Mucosa of stomach (tissue), 1 donor: ENCODE data around the gene CLECL1.
"Not testable (repeated sequence)": the region's sequence is repeated elsewhere in the genome, so short reads cannot be mapped to it uniquely, and the experiment has no call there.

Source experiments
- H3K27me3 ChIP-seq: one replicate; pipeline ENCODE4 v1.7.0; 2013; ENCODE audit warnings: mild to moderate bottlenecking, low read length; ENCODE audit not compliant: control insufficient read depth, insufficient read depth
- H3K36me3 ChIP-seq: one replicate; pipeline ENCODE4 v1.7.0; 2013; ENCODE audit warnings: low read length; ENCODE audit not compliant: control insufficient read depth, insufficient read depth
- H3K4me1 ChIP-seq: one replicate; pipeline ENCODE4 v1.7.0; 2013; ENCODE audit warnings: mild to moderate bottlenecking, low read length; ENCODE audit not compliant: control insufficient read depth, insufficient read depth
- H3K4me3 ChIP-seq: one replicate; pipeline ENCODE4 v1.7.0; 2013; ENCODE audit warnings: low read length
- H3K9ac ChIP-seq: one replicate; pipeline ENCODE4 v1.7.0; 2013; ENCODE audit warnings: mild to moderate bottlenecking, low read length, moderate library complexity
- H3K9me3 ChIP-seq: one replicate; pipeline ENCODE4 v1.7.0; 2013; ENCODE audit warnings: mild to moderate bottlenecking, low read length, moderate library complexity; ENCODE audit not compliant: control insufficient read depth
- donor health status: Pancreatic carcinoma.

The CLECL1 gene

DNA sequence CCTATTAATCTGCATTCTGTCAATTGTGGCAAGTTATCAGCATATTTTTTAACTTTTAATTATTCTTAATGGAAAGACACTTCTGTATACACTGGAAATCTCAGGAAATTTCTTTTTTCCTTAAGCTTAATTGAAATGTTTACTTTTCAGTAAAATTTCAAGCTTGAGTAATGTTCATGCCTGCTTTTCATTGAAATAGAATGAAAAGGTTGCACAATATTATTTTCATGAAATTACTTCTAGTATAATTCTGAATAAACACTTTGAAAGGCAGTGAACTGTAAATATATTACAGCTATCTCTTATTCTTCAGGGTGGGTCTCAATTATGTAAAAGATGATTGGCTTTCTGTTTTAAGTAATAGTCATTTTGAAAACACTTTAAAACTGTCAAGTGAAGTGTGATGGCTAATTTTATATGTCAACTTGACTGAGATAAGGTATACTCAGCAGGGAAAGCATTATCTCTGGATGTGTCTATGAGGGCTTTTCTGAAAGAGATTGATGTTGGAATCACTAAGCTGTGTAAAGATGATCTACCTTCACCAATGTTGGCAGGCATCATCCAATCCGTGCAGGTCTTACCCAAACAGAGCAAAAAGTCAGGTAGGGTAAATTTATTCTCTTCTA, 33.5 kb downstream of the CLECL1 start:
- no peaks in the 10 kb centered on the region for H3K9me3 ChIP-seq
- no peak overlapping the region for H3K9ac ChIP-seq
- H3K36me3 ChIP-seq: no peaks in the 10 kb centered on the region
- no peaks in the 10 kb centered on the region for H3K27me3 ChIP-seq
- H3K4me3 ChIP-seq: no peak overlapping the region
- peaks cover 6% of the 10 kb centered on the region for H3K4me1 ChIP-seq

DNA sequence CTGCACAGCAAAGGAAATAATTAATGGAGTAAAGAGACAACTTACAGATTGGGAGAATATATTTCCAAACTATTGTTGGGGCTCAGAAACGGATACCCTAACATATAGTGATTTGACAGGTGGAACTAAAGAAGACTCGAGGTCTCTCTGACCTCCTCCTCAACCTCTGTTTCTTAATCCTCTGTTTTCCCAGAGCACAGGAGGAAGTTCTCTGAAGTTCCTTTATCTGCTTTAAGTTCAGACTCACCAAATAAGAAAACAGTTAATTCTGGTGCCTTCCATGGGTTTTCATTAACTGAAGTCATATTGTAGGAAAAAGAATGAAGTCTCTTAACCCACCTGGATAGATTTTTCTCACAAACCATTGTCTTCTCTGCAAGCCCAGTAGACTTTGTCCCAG, 34.2 kb downstream of the CLECL1 start:
- H3K4me3 ChIP-seq: no peak overlapping the region
- no peaks in the 10 kb centered on the region for H3K9me3 ChIP-seq
- no peaks in the 10 kb centered on the region for H3K36me3 ChIP-seq
- no peaks in the 10 kb centered on the region for H3K27me3 ChIP-seq
- peaks cover 6% of the 10 kb centered on the region for H3K4me1 ChIP-seq
- H3K9ac ChIP-seq: no peak overlapping the region

DNA sequence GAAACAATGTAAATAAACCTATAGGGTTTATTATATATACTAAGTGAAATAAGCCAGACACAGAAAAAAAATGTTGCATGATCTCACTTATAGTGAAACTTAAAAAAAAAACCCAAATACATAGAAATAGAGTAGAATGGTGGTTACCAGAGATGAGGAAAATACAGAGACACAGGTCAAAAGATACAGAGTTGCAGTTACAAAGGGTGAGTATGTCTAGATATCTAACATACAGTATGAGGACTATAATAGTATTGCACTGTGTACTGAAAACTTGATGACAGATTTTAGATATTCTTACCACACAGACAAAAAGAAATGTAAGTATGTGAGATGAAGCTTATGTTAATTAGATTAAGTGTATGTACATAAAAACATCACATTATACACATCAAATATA, 35.3 kb downstream of the CLECL1 start:
- Histone ChIP-seq H3K9ac (no peak overlapping the region), H3K36me3 (no peaks in the 10 kb centered on the region), H3K4me3 (no peak overlapping the region), H3K9me3 (no peaks in the 10 kb centered on the region), H3K4me1 (peaks cover 6% of the 10 kb centered on the region), H3K27me3 (no peaks in the 10 kb centered on the region)

DNA sequence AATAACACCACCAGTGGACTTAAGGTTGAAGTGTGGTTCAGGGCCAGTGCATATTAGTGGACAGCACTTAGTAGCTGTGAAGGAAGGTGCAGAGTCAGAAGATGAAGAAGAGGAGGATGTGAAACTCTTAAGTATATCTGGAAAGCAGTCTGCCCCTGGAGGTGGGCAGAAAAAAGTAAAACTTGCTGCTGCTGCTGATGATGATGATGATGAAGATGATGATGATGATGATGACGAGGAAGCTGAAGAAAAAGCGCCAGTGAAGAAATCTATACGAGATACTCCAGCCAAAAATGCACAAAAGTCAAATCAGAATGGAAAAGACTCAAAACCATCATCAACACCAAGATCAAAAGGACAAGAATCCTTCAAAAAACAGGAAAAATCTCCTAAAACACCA, 37.2 kb downstream of the CLECL1 start:
- not testable (repeated sequence) for H3K4me3 ChIP-seq, H3K36me3 ChIP-seq, H3K9ac ChIP-seq, H3K4me1 ChIP-seq, H3K9me3 ChIP-seq, H3K27me3 ChIP-seq

DNA sequence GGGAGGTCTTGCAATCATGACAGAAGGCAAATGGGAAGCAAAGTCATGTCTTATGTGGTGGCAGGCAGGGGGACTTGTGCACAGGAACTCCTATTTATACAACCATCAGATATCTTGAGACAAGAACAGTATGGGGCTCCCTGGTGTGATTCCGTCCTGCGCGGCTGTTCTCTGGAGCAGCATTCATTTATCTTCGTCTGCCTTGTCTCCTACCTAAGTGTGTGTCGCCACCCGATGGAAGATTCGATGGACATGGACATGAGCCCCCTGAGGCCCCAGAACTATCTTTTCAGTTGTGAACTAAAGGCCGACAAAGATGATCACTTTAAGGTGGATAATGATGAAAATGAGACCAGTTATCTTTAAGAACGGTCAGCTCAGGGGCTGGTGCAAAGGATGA, 37.7 kb downstream of the CLECL1 start:
- not testable (repeated sequence) for H3K4me3 ChIP-seq, H3K9ac ChIP-seq, H3K27me3 ChIP-seq, H3K4me1 ChIP-seq, H3K36me3 ChIP-seq, H3K9me3 ChIP-seq

DNA sequence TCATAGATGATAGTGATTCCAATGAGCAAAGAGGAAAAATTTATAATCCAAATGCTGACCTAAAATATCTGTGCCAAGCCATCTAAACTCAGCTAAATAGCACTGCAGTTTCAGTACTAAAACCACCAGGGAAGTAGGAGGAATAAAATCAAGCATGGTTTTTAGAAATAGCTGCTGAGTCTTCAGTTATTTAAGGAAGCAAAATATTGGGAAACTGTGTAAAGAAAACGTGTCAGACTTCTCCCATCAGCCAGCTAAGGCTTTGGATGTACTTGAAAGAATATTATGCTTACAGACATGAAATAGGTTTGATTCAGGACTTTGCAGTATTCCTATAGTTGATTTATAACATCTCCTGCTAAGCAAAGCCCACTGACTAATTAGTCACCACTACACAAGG, 38.7 kb downstream of the CLECL1 start:
- Histone ChIP-seq H3K9me3 (no peaks in the 10 kb centered on the region), H3K36me3 (no peaks in the 10 kb centered on the region), H3K4me1 (no peaks in the 10 kb centered on the region), H3K4me3 (no peak overlapping the region), H3K27me3 (no peaks in the 10 kb centered on the region), H3K9ac (no peak overlapping the region)

DNA sequence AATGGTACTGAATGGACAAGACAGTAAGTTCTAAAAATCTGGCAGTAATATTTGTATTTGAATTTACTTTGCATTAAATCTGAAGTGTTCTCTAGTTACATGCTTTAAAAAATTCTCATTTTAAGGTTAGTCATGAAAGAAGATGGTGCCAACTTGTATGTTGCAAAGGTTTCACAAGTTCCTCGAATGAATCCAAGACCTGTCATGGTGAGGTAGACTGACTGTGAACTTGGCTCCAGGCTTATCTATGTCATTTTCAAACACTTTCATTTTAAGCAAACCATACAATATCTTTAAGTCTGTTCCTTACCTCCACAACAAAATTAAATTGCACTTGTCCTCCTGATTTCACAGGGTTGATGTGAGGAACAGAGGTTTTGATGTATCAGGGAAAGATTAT, 40.0 kb downstream of the CLECL1 start:
- Histone ChIP-seq H3K4me3 (no peak overlapping the region), H3K4me1 (no peaks in the 10 kb centered on the region), H3K36me3 (no peaks in the 10 kb centered on the region), H3K9ac (no peak overlapping the region), H3K9me3 (no peaks in the 10 kb centered on the region), H3K27me3 (no peaks in the 10 kb centered on the region)

DNA sequence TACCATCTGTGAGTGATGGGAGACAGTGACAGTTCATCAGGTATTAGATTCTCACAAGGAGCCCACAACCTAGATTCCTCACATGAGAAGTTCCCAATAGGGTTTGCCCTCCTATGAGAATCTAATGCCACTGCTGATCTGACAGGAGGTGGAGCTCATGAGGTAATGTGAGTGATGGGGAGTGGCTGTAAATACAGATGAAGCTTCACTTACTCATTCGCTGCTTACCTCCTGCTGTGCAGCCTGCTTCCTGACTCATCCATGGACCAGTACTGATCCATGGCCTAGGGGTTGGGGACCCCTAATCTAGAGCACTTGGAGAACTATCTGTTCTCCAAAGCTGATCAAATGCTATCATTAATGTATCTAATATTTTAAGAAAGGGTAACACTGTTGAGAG, 45.7 kb downstream of the CLECL1 start:
- Histone ChIP-seq H3K4me1 (no peaks in the 10 kb centered on the region), H3K36me3 (no peaks in the 10 kb centered on the region), H3K9ac (no peak overlapping the region), H3K9me3 (no peaks in the 10 kb centered on the region), H3K4me3 (no peak overlapping the region), H3K27me3 (no peaks in the 10 kb centered on the region)

DNA sequence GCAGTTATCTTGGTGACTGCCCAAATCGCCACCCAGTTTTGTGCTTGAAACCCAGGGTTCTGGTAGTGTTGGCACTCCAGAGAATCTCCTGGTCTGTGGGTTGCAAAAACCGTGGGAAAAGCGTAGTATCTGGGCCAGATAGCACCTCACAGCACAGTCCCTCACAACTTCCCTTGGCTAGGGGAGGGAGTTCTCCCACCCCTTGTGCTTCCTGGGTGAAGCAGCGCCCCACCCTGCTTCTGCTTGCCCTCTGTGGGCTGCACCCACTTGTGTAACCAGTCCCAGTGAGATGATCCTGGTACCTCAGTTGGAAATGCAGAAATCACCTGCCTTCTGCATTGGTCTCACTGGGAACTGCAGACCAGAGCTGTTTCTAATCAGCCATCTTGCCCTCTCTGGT, 47.0 kb downstream of the CLECL1 start:
- H3K4me1 ChIP-seq: no peaks in the 10 kb centered on the region
- no peaks in the 10 kb centered on the region for H3K27me3 ChIP-seq
- H3K4me3 ChIP-seq: no peak overlapping the region
- no peaks in the 10 kb centered on the region for H3K9me3 ChIP-seq
- H3K9ac ChIP-seq: no peak overlapping the region
- H3K36me3 ChIP-seq: no peaks in the 10 kb centered on the region

DNA sequence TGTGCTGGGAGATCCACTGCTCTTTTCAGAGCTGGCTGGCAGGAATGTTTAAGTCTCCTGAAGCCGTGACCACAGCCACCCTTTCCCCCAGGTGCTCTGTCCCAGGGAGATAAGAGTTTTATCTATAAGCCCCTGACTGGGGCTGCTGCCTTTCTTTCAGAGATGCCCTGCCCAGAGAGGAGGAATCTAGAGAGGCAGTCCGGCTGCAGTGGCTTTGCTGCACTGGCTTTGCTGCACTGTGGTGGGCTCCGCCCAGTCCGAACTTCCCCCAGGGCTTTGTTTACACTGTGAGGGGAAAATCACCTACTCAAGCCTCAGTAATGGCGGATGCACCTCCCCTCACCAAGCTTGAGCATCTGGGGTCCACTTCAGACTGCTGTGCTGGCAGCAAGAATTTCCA, 47.5 kb downstream of the CLECL1 start:
- H3K4me3 ChIP-seq, H3K9me3 ChIP-seq, H3K27me3 ChIP-seq, H3K9ac ChIP-seq, H3K36me3 ChIP-seq, H3K4me1 ChIP-seq: not testable (repeated sequence)

DNA sequence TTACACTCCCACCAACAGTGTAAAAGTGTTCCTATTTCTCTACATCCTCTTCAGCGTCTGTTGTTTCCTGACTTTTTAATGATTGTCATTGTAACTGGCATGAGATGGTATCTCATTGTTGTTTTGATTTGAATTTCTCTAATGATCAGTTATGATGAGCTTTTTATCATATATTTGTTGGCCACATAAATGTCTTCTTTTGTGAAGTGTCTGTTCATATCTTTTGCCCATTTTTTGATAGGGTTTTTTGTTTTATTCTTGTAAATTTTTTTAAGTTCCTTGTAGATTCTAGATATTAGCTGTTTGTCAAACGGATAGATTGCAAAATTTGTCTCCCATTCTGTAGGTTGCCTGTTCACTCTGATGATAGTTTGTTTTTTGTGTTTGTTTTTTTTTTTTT, 49.9 kb downstream of the CLECL1 start:
- H3K27me3 ChIP-seq, H3K36me3 ChIP-seq, H3K4me1 ChIP-seq, H3K9me3 ChIP-seq, H3K9ac ChIP-seq, H3K4me3 ChIP-seq: not testable (repeated sequence)

DNA sequence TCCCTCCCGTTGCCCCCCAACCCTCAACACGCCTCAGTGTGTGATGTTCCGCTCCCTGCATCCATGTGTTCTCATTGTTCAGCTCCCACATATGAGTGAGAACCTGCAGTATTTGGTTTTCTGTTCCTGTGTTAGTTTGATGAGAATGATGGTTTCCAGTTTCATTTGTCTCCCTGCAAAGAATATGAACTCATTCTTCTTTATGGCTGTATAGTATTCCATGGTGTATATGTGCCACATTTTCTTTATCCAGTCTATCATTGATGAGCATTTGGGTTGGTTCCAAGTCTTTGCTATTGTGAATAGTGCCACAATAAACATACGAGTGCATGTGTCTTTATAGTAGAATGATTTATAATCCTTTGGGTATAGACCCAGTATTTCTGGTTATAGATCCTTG, 50.4 kb downstream of the CLECL1 start:
- H3K9ac ChIP-seq, H3K9me3 ChIP-seq, H3K4me1 ChIP-seq, H3K27me3 ChIP-seq, H3K36me3 ChIP-seq, H3K4me3 ChIP-seq: not testable (repeated sequence)

DNA sequence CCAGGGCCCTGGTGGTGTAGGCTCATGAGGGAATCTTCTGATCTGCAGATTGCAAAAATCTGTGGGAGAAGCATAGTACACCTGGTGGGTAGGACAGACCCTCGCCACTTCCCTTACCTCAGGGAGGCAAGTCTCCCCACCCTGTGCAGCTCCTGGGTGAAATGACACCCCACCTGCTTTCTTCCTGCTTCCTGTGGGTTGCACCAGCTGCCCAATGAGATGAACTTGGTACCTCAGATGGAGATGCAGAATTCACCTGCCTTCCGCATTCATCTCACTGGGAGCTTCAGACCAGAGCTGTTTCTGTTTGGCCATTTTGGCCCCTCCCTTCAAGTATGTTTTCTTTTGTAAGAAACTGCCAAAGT, 58.7 kb downstream of the CLECL1 start:
- no peak overlapping the region for H3K9ac ChIP-seq
- no peaks in the 10 kb centered on the region for H3K36me3 ChIP-seq
- H3K4me1 ChIP-seq: no peaks in the 10 kb centered on the region
- no peak overlapping the region for H3K4me3 ChIP-seq
- no peaks in the 10 kb centered on the region for H3K9me3 ChIP-seq
- H3K27me3 ChIP-seq: no peaks in the 10 kb centered on the region
